ENCODE measurements around the gene YTHDC1. TPM values are rescaled to one million over a fixed set of nuclear protein-coding genes. Genes with fewer than 3 reads are reported as not detected.

Gene YTHDC1
- total and polyA plus RNA-seq, 8 donors = 31.1 to 58.8 (median 37.9) TPM

DNA sequence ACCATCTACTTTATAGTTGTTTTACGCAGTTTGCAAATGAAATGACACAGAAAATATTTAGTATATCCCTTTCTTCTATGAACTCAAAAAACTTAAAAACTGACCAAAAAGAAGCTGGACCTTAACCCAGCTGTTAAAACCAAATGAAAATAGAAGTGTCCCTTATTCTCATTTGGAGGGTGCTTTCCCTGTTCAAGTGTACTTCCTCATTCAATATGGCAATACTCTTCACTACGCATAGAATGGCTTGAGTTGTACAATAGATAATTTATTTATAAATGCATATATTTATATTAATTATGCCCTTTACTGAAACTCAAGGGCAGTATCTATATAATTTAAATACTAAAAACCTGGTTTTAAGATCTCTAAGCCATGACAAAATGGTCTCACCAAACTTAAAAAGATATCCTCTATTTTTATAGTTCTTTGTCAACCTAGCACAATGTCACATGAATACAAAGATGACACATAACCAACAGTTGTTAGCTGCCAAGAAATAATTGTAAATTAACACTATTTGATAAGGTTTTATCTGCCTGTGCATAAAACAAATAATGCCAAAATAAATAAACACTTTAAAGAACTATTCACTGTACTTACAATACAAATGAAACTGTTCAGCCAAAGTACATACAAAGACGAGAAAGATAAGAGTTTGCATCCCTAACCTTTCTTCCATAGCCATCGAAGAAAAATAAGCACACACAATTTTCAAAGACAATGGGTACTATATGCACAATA, 25.2 kb downstream of the YTHDC1 start:
- no peaks in the 10 kb centered on the region for H3K27me3 ChIP-seq
- FAIRE-seq = no peak
- no peak overlapping the region for H3K27ac ChIP-seq
- peaks cover 0 to 9% (median 6%) of the 10 kb centered on the region in 3 donors for H3K4me1 ChIP-seq
- no peak for DNase-seq
- ATAC-seq = peak in 3 of 4 donors; percentile 63 to 76 (median 64)
- no peak overlapping the region for H3K4me3 ChIP-seq
- TF ChIP-seq CTCF (IDR thresholded peaks at IDR 0.05) = no peak
- intact Hi-C loops (cut with DNase I) = no loop called here
- H3K36me3 ChIP-seq = peaks cover 0 to 44% (median 10%) of the 10 kb centered on the region in 3 donors
- 49 to 62% methylated on average over 4 of the region's 4 CpGs for WGBS, 2 donors
- no peaks in the 10 kb centered on the region for H3K9me3 ChIP-seq

- Histone ChIP-seq H3K27me3 (no peaks in the 10 kb centered on the region), H3K4me1 (no peaks in the 10 kb centered on the region), H3K27ac (no peak overlapping the region), H3K9me3 (no peaks in the 10 kb centered on the region), H3K4me3 (no peak overlapping the region), H3K36me3 (peaks cover 0 to 74% (median 40%) of the 10 kb centered on the region in 3 donors)
- ATAC-seq = no peak
- no peak for FAIRE-seq
- intact Hi-C loops (cut with DNase I) = no loop called here
- DNase-seq = no peak
- WGBS, 2 donors = 74 to 81% methylated on average over 1 of the region's 1 CpG
- TF ChIP-seq CTCF (IDR thresholded peaks at IDR 0.05) = no peak
Measured at GRCh38 chr4:68319040-68319439, 30.9 kb downstream of the YTHDC1 start.

DNA sequence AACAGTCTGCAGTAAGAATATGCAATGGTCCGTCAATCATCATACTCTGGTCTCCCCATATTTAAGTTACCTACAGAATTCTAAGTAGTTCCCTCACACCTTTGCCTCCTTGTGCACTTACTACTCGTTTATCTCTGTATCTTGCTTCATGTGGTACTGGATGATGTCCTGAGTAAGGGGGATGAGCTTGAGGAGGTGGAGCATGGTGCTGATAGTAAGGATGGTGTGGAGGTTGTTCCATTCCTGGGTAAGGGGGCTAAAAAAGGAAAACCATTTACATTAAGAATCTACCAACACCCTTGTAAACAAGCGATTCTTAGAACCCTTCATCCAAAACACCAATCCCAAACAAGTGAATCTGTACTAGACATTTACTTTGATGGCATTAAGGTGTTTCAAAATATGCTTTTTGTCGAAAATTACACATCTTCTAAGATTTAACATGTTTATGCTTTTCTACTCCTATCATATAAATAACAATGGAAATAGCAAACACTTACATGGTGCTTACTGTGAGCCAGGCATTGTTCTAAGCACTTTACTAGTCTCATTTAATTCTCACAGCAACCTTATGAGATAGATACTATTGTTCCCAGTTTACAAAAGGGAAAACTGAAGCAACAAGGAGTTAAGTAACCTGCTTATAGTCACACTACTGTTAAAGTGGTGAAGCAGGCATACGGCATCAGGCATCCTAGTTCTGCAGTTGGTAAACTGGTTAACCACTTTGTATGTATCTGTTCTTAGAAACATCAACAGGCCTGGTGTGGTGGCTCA, 33.5 kb downstream of the YTHDC1 start:
- peaks cover 0 to 71% (median 34%) of the 10 kb centered on the region in 3 donors for H3K36me3 ChIP-seq
- DNase-seq (no peak), ATAC-seq (no peak), FAIRE-seq (no peak)
- no peak overlapping the region for H3K4me3 ChIP-seq
- intact Hi-C loops (cut with DNase I) = no loop called here
- no peaks in the 10 kb centered on the region for H3K27me3 ChIP-seq
- H3K27ac ChIP-seq = no peak overlapping the region
- WGBS, 2 donors = 84 to 86% methylated on average over 5 of the region's 5 CpGs
- H3K9me3 ChIP-seq = no peaks in the 10 kb centered on the region
- H3K4me1 ChIP-seq = no peaks in the 10 kb centered on the region
- TF ChIP-seq CTCF (IDR thresholded peaks at IDR 0.05) = no peak

GRCh38 chr4:68310651-68311247, 39.1 kb downstream of the YTHDC1 start:
- WGBS, 2 donors = 63 to 82% methylated on average over 3 of the region's 3 CpGs
- no peak for FAIRE-seq
- ATAC-seq = no peak
- no peak for DNase-seq
- intact Hi-C loops (cut with DNase I) = no loop called here
- TF ChIP-seq CTCF (IDR thresholded peaks at IDR 0.05) = no peak
- Histone ChIP-seq H3K4me1 (no peaks in the 10 kb centered on the region), H3K27me3 (no peaks in the 10 kb centered on the region), H3K27ac (no peak overlapping the region), H3K9me3 (no peaks in the 10 kb centered on the region), H3K36me3 (peaks cover 0 to 36% (median 11%) of the 10 kb centered on the region in 3 donors), H3K4me3 (no peak overlapping the region)
